DMS153 treated with DMSO at 0.1 percent for 48 hours (cell line): ENCODE results near the gene CDK15.

ENCODE experiments used
- DNase-seq: peaks from one replicate; lab custom pipeline; 2025; ENCODE audit not compliant: unreplicated experiment; lab: John Stamatoyannopoulos, UW

CDK15 gene

GRCh38 chr2:201906777-201907562 lies 100.6 kb downstream of the CDK15 start:
- DNase-seq, result no peak

GRCh38 chr2:201907563-201907881 lies 101.2 kb downstream of the CDK15 start:
- no peak for DNase-seq

DNA sequence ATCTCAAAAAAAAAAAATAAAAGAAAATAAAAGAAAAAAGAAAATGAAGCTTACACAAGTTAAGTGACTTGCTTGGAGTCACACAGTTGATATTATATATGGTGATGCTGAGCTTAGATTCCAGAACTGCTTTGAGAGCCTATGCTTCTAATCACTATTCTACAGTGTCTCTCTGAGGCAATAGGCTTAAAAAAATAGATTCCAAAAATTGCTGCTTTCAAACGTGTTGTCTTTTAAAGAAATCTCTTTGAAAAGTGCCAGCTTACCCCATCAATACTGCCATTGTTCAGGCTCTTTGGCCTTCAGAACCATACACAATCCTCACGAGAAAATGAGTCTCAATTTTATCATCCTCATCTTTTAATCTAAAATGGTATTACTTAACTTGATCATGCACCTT lies 102.6 kb downstream of the CDK15 start:
- no peak for DNase-seq

- no peak for DNase-seq
Measured at GRCh38 chr2:201909348-201909747, 103.0 kb downstream of the CDK15 start.

DNA sequence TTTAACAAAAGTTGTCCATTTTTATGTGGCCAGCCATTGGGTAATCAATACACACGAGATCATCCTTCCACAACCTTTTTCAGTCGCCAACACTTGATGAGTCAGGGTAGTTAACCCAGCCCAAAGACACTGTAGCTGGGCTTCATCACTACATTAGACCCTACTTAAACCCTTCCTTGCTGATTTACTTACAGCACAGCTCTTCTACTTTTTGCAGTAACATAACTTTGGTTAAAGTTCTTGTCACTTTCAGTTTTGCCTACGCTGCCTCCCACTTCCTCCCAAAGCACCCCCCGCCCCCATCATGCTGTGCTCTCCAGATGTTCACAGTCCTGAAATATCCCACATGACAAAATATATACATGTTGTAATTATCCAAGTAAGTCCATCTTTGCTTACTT lies 103.6 kb downstream of the CDK15 start:
- no peak for DNase-seq

- no peak for DNase-seq
Measured at GRCh38 chr2:201911372-201911771, 105.0 kb downstream of the CDK15 start.

DNA sequence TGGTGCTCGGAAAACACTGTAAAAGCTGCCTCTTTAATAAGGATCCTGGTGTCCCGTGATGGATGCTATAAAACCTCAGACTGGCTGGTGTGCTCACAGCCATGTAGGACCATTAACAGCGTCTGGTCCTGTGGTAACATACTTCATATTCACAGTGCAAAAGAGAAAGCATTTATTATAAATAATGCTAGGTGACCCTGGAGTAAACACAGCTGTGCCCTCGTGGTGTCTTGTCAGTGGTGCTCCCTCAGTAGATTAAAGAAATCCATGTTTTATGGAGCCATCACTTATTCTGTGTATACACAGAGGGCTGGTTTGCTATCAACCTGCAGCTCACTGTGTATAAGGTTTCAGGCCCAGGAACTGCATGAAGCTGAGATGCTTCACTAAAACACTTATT lies 106.9 kb downstream of the CDK15 start:
- DNase-seq, result no peak

DNA sequence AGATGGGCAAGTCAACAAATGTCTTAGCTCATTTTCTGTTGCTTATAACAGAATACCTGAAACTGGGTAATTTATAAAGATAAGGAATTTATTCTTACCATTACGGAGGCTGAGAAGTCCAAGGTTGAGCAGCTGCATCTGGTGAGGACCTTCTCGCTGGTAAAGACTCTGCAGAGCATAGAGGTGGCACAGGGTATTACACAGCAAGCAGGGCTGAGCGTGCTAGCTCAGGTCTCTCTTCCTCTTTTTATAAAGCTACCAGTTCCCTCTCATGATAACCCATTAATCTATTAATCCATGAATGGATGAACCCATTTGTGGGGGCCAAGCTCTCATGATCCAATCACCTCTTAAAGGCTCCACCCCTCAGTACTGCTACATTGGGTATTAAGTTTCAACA lies 109.1 kb downstream of the CDK15 start:
- no peak for DNase-seq

DNA sequence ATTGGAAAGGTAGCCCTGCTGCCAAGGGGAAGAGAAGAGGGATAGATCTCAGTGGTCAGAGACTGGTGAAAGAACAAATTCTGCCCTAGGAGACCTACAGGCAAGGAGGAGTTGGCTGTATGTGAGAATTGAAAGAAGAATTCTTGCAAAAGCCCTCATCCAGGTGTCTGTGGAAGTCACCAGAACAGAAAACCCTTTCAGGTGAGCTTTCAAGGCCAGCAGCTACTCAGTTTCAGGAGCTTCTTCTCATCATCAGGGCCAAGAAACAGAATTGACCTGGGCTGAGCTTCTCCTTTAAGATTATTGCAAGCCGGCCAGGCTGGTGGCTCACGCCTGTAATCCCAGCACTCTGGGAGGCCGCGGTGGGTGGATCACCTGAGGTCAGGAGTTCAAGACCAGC lies 110.2 kb downstream of the CDK15 start:
- no peak for DNase-seq

- no peak for DNase-seq
Measured at GRCh38 chr2:201918616-201919307, 112.4 kb downstream of the CDK15 start.

DNA sequence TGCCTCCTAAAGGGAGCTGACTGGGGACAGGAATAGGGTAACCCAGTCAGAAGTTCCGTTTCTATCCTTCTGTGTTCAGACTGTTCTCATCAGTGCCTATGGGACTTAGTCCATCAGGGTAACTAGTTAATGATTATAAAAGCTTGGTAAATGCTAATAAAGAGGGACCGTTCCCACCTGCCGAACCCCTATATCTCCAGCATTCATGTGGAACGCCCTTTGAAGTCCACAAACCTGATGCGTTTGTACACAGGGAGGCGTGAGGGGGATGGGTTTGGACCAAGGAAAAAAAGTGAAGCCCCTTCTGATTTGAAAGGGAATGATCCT lies 112.9 kb downstream of the CDK15 start:
- DNase-seq, result no peak

DNA sequence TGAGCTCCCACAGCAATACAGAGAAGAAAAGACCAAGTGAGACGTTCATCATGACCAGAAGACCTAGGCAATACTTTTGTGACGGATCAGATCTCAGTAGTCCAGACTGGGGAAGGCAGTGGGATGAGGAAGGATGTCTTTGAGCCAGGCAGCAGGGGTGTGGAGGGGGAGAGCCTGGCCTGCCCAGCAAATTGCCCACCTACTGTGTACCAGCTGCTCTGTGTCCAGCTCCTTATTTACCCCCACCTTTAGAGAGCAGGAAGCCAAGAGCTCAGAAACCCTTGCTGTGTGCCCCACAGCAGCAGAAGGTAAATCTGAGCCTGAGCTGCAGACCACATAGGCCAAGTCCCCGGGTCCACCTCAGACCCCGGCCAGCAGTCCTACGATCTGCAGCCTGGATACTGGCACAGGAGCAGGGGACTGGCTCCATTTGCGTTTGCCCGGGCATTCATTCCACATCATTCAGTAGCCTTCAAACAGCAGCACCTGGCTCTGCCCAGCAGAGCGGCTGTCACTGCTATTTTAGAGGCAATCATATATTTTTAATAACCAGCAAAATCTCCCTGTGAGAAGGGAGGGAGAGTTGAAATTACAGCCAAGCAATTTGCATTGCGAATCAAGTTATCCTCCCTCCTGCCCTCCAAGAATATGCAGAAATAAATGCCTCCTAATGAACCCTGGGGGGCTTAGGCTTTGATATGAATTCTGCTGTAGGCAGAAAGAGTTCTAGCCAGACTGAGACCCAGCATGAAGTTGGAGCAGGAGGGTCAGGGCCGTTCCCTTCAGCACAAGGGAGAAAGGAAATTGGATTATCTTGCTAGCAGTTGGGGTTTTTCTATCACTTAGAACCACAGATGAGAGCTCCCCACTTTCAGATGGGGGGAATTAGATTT lies 117.3 kb downstream of the CDK15 start:
- DNase-seq, result no peak

GRCh38 chr2:201924453-201924852 lies 118.1 kb downstream of the CDK15 start:
- no peak for DNase-seq

GRCh38 chr2:201925056-201925455 lies 118.7 kb downstream of the CDK15 start:
- DNase-seq, result no peak

DNA sequence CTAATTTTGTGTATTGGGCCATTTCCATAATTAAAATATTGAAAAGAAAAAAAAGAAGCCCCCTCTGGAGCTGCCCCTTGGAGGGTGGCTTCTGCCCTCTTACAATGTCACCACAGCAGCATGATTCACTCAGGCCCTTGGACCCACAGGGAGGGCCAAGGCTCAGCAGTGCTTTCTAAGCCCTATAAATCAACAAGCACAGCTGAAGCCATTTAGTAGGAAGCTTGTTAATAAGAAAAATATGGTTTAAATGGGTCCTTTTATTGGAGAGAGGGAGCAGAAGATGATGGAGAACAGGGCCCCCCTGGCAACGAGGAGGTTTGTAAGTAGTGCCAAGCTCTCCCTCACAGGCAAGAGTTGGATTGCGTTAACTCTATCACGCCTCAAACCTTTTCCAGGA lies 119.7 kb downstream of the CDK15 start:
- no peak for DNase-seq

- no peak for DNase-seq
Measured at GRCh38 chr2:201928363-201928762, 122.0 kb downstream of the CDK15 start.

DNA sequence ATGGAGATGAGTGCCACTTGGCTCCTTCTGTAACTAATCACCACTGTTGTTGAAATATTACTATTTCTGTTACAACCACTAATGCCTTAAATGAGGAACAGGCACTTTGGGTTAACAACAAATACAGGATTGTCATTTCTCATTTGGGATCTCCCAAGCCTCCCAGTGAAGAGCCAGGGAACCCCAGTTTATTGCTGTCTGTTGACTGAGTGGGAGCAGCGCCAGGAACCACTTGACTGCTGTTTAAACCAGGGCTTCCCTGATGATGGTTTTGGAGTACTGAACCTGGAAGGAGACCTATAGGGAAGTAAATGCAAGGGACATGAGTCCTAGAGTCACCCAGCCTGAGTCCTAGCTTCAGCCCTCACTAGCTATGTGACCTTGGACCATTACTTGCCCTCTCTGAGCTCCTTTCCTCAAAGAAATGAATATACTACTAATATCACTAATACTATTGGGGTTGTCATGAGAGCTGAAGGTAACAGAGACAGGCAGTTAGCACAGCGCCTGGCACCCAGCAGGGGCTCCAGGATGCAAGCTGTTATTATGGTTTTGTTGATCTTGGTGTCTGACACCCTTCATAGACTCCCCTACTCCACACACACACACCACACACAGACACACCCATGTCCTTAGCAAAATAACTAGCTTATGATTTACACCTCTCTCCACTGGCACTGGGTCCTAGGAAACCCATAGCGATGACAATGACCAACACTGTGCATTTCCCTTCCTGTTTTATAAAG lies 123.1 kb downstream of the CDK15 start:
- DNase-seq, result peak; percentile 66

GRCh38 chr2:201930043-201930442 lies 123.7 kb downstream of the CDK15 start:
- no peak for DNase-seq

GRCh38 chr2:201930831-201931230 lies 124.5 kb downstream of the CDK15 start:
- DNase-seq, result no peak

DNA sequence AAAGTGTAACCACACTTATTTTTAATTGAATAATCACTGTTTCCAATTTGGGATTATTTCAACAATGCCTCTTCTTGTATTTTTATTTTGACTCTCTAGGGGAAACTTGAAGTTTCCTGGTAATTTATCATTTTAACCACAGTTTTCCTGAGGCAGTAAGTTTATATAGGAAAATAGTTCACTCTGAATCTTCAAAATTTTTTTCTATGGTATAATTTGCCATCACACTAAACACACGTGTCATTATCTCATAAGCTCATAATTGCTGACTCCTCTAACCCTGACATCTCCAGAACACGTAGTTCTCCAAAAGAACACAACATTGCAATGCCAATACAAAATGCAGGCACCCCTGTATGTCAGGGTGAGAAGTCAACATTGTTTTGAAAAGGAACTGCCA lies 125.1 kb downstream of the CDK15 start:
- no peak for DNase-seq

DNA sequence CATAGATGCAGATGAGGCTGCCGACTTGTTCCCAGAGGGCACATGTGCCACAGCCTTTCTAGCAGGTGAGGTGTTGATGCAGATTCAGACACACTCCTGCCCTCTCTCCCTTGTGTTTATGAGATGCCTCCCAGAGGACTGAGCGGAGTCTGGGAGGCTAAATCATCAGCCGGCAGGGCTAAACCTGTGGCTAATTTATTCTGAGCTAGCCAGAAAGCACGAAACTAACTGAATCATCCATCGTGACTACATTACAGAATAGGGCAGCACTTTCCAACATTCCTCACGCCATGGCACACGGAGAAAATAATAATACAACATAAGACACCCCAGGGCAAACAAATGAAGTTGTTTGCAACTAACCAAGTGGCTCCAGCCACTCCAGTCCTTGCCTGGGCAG lies 125.6 kb downstream of the CDK15 start:
- DNase-seq, result no peak
